HEK293 (cell line): ENCODE measurements around the gene UBAP1L.

ENCODE experiments used
- MEIS1 ChIP-seq: sonication (generic); formaldehyde crosslinking; IDR thresholded peaks from 2 replicates; pipeline ENCODE4 v1.8.1; 2022; ENCODE audit warnings: missing genetic modification reagents, mild to moderate bottlenecking, borderline replicate concordance
- WT1 ChIP-seq: fragments of 450-650 bp; formaldehyde crosslinking; IDR thresholded peaks from 2 replicates; pipeline ENCODE4 v1.5.1; 2016; ENCODE audit warnings: missing biosample characterization, missing genetic modification characterization
- YY1 ChIP-seq: fragments of 450-650 bp; formaldehyde crosslinking; IDR thresholded peaks from 2 replicates; pipeline ENCODE4 v1.5.1; 2018; ENCODE audit warnings: missing biosample characterization, missing genetic modification characterization
- ZBTB17 ChIP-seq: fragments of 450-650 bp; formaldehyde crosslinking; IDR thresholded peaks from 2 replicates; pipeline ENCODE4 v1.5.1; 2016; ENCODE audit warnings: missing biosample characterization, missing genetic modification characterization
- ZNF146 ChIP-seq: fragments of 450-650 bp; formaldehyde crosslinking; IDR thresholded peaks from 2 replicates; pipeline ENCODE4 v1.5.1; 2016; ENCODE audit warnings: missing biosample characterization, missing genetic modification characterization
- ZNF416 ChIP-seq: fragments of 450-650 bp; formaldehyde crosslinking; IDR thresholded peaks from 2 replicates; pipeline ENCODE4 v1.5.1; 2016; ENCODE audit warnings: missing biosample characterization, missing genetic modification characterization
- ZNF510 ChIP-seq: fragments of 450-650 bp; formaldehyde crosslinking; IDR thresholded peaks from 2 replicates; pipeline ENCODE4 v1.5.1; 2018; ENCODE audit warnings: mild to moderate bottlenecking, missing genetic modification characterization, missing biosample characterization; ENCODE audit not compliant: insufficient replicate concordance
- ZNF530 ChIP-seq: fragments of 450-650 bp; formaldehyde crosslinking; IDR thresholded peaks from 2 replicates; pipeline ENCODE4 v1.5.1; 2016; ENCODE audit warnings: low read depth, missing biosample characterization, missing genetic modification characterization
- TF ChIP-seq, protein P1 (sequence below): fragments of 450-650 bp; formaldehyde crosslinking; IDR thresholded peaks from 2 replicates; pipeline ENCODE4 v1.5.1; 2016; ENCODE audit warnings: missing biosample characterization, missing genetic modification characterization
- TF ChIP-seq, protein P2 (sequence below): fragments of 450-650 bp; formaldehyde crosslinking; conservative IDR thresholded peaks from 2 replicates; pipeline ENCODE4 v1.5.1; 2016; ENCODE audit warnings: low read depth, missing biosample characterization, missing genetic modification characterization
- TF ChIP-seq, protein P3 (sequence below): fragments of 450-650 bp; formaldehyde crosslinking; IDR thresholded peaks from 2 replicates; pipeline ENCODE4 v1.5.1; 2016; ENCODE audit warnings: missing biosample characterization, missing genetic modification characterization, borderline replicate concordance

DNA sequence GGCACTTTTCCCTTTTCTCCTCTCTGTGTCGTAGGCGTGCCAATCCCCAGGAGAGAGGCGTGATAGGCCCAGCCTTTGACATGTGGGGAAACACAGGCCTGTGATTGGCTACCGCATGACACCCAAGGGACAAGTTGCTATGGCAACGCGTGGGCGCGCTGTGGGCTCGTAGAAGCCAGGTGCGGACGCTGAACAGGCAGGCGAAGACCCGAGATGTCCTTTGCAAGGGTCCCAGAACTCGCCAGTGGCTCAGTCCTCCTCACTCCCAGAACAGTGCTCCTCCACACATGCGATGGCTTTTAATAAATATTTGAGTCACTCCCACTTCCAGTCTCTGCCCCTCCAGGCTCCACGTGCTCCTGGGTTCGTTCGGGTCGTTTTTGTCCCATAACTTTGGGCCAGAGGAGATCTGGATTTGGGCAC lies 65.6 kb downstream of the UBAP1L start:
- TF ChIP-seq, protein P1, sequence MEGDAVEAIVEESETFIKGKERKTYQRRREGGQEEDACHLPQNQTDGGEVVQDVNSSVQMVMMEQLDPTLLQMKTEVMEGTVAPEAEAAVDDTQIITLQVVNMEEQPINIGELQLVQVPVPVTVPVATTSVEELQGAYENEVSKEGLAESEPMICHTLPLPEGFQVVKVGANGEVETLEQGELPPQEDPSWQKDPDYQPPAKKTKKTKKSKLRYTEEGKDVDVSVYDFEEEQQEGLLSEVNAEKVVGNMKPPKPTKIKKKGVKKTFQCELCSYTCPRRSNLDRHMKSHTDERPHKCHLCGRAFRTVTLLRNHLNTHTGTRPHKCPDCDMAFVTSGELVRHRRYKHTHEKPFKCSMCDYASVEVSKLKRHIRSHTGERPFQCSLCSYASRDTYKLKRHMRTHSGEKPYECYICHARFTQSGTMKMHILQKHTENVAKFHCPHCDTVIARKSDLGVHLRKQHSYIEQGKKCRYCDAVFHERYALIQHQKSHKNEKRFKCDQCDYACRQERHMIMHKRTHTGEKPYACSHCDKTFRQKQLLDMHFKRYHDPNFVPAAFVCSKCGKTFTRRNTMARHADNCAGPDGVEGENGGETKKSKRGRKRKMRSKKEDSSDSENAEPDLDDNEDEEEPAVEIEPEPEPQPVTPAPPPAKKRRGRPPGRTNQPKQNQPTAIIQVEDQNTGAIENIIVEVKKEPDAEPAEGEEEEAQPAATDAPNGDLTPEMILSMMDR (tag by site-specific recombination) = no peak
- TF ChIP-seq, protein P2, sequence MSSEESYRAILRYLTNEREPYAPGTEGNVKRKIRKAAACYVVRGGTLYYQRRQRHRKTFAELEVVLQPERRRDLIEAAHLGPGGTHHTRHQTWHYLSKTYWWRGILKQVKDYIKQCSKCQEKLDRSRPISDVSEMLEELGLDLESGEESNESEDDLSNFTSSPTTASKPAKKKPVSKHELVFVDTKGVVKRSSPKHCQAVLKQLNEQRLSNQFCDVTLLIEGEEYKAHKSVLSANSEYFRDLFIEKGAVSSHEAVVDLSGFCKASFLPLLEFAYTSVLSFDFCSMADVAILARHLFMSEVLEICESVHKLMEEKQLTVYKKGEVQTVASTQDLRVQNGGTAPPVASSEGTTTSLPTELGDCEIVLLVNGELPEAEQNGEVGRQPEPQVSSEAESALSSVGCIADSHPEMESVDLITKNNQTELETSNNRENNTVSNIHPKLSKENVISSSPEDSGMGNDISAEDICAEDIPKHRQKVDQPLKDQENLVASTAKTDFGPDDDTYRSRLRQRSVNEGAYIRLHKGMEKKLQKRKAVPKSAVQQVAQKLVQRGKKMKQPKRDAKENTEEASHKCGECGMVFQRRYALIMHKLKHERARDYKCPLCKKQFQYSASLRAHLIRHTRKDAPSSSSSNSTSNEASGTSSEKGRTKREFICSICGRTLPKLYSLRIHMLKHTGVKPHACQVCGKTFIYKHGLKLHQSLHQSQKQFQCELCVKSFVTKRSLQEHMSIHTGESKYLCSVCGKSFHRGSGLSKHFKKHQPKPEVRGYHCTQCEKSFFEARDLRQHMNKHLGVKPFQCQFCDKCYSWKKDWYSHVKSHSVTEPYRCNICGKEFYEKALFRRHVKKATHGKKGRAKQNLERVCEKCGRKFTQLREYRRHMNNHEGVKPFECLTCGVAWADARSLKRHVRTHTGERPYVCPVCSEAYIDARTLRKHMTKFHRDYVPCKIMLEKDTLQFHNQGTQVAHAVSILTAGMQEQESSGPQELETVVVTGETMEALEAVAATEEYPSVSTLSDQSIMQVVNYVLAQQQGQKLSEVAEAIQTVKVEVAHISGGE (tag by site-specific recombination) = no peak
- TF ChIP-seq YY1 (tag by site-specific recombination) (no peak), ZNF146 (tag by site-specific recombination) (no peak), ZNF510 (tag by site-specific recombination) (no peak), ZBTB17 (tag by site-specific recombination) (no peak), WT1 (tag by site-specific recombination) (no peak), ZNF530 (no peak), MEIS1 (CRISPR knock-in tag) (no peak), ZNF416 (tag by site-specific recombination) (no peak)
- TF ChIP-seq, protein P3, sequence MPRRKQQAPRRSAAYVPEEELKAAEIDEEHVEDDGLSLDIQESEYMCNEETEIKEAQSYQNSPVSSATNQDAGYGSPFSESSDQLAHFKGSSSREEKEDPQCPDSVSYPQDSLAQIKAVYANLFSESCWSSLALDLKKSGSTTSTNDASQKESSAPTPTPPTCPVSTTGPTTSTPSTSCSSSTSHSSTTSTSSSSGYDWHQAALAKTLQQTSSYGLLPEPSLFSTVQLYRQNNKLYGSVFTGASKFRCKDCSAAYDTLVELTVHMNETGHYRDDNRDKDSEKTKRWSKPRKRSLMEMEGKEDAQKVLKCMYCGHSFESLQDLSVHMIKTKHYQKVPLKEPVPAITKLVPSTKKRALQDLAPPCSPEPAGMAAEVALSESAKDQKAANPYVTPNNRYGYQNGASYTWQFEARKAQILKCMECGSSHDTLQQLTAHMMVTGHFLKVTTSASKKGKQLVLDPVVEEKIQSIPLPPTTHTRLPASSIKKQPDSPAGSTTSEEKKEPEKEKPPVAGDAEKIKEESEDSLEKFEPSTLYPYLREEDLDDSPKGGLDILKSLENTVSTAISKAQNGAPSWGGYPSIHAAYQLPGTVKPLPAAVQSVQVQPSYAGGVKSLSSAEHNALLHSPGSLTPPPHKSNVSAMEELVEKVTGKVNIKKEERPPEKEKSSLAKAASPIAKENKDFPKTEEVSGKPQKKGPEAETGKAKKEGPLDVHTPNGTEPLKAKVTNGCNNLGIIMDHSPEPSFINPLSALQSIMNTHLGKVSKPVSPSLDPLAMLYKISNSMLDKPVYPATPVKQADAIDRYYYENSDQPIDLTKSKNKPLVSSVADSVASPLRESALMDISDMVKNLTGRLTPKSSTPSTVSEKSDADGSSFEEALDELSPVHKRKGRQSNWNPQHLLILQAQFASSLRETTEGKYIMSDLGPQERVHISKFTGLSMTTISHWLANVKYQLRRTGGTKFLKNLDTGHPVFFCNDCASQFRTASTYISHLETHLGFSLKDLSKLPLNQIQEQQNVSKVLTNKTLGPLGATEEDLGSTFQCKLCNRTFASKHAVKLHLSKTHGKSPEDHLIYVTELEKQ = no peak
